Right lobe of liver (tissue), 4 donors: ENCODE data around the gene GGPS1.

ENCODE experiments used
- POLR2A ChIP-seq: fragments of 450-650 bp; IDR thresholded peaks from one replicate; pipeline ENCODE4 v1.6.1; 2017; ENCODE audit warnings: antibody characterized with exemption, mild to moderate bottlenecking
- TF ChIP-seq, protein P1 (sequence below), 4 donors: fragments of 200-600 bp in 3 of 4; fragments of 450-650 bp in 1 of 4; IDR thresholded peaks; one replicate each; pipeline versions ENCODE4 v1.5.1 to v1.8.0; 2016 to 2022; ENCODE audit warnings: antibody characterized with exemption in 4 of 4, mild to moderate bottlenecking in 2 of 4
- donor health status: DM: no; HTN: no; CAD: no.
- donor health status: DM: no; HTN: no; CAD: no.
- donor health status: DM: no; HTN: yes; CAD: no.

DNA sequence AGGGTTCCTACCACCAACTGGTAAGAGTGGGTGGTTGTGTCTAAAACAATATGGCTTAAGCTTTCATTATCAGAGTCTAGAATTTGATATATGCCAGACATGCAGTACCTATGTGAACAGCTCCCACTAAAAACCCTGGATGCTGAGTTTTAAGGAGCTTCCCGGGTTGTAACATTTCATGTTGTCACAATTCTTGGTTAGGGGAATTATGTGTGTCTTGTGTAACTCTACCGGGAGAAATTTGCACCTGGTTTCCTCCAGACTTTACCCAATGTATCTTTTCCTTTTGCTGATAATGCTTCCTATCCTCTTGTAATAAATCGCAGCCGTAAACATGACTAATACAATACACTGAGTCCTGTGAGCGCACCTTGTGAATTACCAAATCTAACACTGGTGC is 48.7 kb upstream of the GGPS1 start:
- TF ChIP-seq, protein P1, sequence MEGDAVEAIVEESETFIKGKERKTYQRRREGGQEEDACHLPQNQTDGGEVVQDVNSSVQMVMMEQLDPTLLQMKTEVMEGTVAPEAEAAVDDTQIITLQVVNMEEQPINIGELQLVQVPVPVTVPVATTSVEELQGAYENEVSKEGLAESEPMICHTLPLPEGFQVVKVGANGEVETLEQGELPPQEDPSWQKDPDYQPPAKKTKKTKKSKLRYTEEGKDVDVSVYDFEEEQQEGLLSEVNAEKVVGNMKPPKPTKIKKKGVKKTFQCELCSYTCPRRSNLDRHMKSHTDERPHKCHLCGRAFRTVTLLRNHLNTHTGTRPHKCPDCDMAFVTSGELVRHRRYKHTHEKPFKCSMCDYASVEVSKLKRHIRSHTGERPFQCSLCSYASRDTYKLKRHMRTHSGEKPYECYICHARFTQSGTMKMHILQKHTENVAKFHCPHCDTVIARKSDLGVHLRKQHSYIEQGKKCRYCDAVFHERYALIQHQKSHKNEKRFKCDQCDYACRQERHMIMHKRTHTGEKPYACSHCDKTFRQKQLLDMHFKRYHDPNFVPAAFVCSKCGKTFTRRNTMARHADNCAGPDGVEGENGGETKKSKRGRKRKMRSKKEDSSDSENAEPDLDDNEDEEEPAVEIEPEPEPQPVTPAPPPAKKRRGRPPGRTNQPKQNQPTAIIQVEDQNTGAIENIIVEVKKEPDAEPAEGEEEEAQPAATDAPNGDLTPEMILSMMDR (IDR thresholded peaks at IDR 0.05): no peak
- TF ChIP-seq POLR2A: no peak
